Measurements from ENCODE around the gene MYO5B. TPM values are rescaled to one million over a fixed set of nuclear protein-coding genes. Genes with fewer than 3 reads are reported as not detected.

The MYO5B gene
- polyA plus RNA-seq, 2 of the 4 experiments (the other 2 are of a cell fraction): 6.4 to 18.4 TPM

- Histone ChIP-seq H3K27ac (peak overlapping the region; percentile 3 to 67; a peak in 4 of 6 replicates), H3K4me3 (no peak overlapping the region), H3K9me3 (no peaks in the 10 kb centered on the region), H3K4me1 (peaks cover 9% of the 10 kb centered on the region; the same call in 2 of the 3 replicates), H3K4me2 (peak overlapping the region; percentile 64)
- TF ChIP-seq PBX3 (IDR thresholded peaks at IDR 0.05) (no peak), RAD21 (conservative IDR thresholded peaks at IDR 0.05 in 1 of 2, IDR thresholded peaks at IDR 0.05 in 1 of 2) (no peak), NFE2L2 (conservative IDR thresholded peaks at IDR 0.05; ENCODE audit: low read length) (no peak), HDAC2 (IDR thresholded peaks at IDR 0.05) (no peak), ZSCAN20 (CRISPR knock-in tag; IDR thresholded peaks at IDR 0.05) (no peak), HOXB5 (CRISPR knock-in tag; IDR thresholded peaks at IDR 0.05) (no peak), HES2 (IDR thresholded peaks at IDR 0.05) (no peak), POLR2A (IDR thresholded peaks at IDR 0.05; ENCODE audit: low read length) (no peak), HMGXB4 (CRISPR knock-in tag; IDR thresholded peaks at IDR 0.05; ENCODE audit: borderline replicate concordance) (no peak), JUNB (IDR thresholded peaks at IDR 0.05) (no peak), FOSL2 (IDR thresholded peaks at IDR 0.05) (no peak), FOSL2 (CRISPR knock-in tag; IDR thresholded peaks at IDR 0.05) (no peak), FOXS1 (CRISPR knock-in tag; IDR thresholded peaks at IDR 0.05) (no peak), SMC3 (IDR thresholded peaks at IDR 0.05) (no peak), JUN (IDR thresholded peaks at IDR 0.05) (no peak), ZFP36 (IDR thresholded peaks at IDR 0.05; ENCODE audit: borderline replicate concordance, partially characterized antibody) (no peak), HEYL (CRISPR knock-in tag; IDR thresholded peaks at IDR 0.05) (no peak)
- ATAC-seq (peak in 1 of 2 experiments; percentile 54; a peak in 2 of 6 replicates), DNase-seq (ENCODE audit: low read depth in 1 of 2, low spot score in 1 of 2) (peak in 1 of 2 experiments; percentile 22), FAIRE-seq (peak; percentile 32)
- WGBS (ENCODE audit: missing lambda C conversion rate): 19% methylated on average over 5 of the region's 5 CpGs
- POLR2A ChIA-PET: no interaction called here
- CTCF ChIA-PET: interaction anchor here (0.8 kb wide), 1 partner anchor 70 kb away, joined by 3 read pairs; no protein-coding TSS in a partner anchor
These were observed 406.5 kb downstream of the MYO5B start for GRCh38 chr18:49788327-49788898.

- no peak overlapping the region for H3K27ac ChIP-seq
- H3K4me3 ChIP-seq: no peak overlapping the region
- H3K4me2 ChIP-seq: no peak overlapping the region
- H3K4me1 ChIP-seq: peaks cover 9% of the 10 kb centered on the region; the same call in 2 of the 3 replicates
- ATAC-seq: no peak
- POLR2A ChIA-PET: no interaction called here
- no peaks in the 10 kb centered on the region for H3K9me3 ChIP-seq
- no peak for DNase-seq (ENCODE audit: low read depth in 1 of 2, low spot score in 1 of 2)
- TF ChIP-seq POLR2AphosphoS2 (conservative IDR thresholded peaks at IDR 0.05; ENCODE audit: low read length): no peak
- no peak for TF ChIP-seq E2F6 (IDR thresholded peaks at IDR 0.05; ENCODE audit: borderline replicate concordance, low read depth)
- TF ChIP-seq MAZ (IDR thresholded peaks at IDR 0.05; ENCODE audit: borderline replicate concordance, low read depth, low read length): no peak
- TF ChIP-seq ATOH8 (CRISPR knock-in tag; IDR thresholded peaks at IDR 0.05; ENCODE audit: low read depth): no peak
- TF ChIP-seq CTCF (IDR thresholded peaks at IDR 0.05): no peak
- no peak for TF ChIP-seq FOSB (CRISPR knock-in tag; IDR thresholded peaks at IDR 0.05)
- no peak for TF ChIP-seq EHMT2 (IDR thresholded peaks at IDR 0.05; ENCODE audit: low read depth)
- no peak for TF ChIP-seq HDAC2 (IDR thresholded peaks at IDR 0.05)
- no peak for TF ChIP-seq NPAS2 (CRISPR knock-in tag; IDR thresholded peaks at IDR 0.05; ENCODE audit: borderline replicate concordance)
- no peak for TF ChIP-seq MYC (IDR thresholded peaks at IDR 0.05; ENCODE audit: borderline replicate concordance, low read length)
- no peak for TF ChIP-seq PHF8 (IDR thresholded peaks at IDR 0.05; ENCODE audit: borderline replicate concordance, low read depth)
- TF ChIP-seq HOXB5 (CRISPR knock-in tag; IDR thresholded peaks at IDR 0.05): no peak
- WGBS (ENCODE audit: missing lambda C conversion rate): 97% methylated on average over 1 of the region's 1 CpG
- FAIRE-seq: no peak
- CTCF ChIA-PET: no interaction called here
These were observed 408.8 kb downstream of the MYO5B start for GRCh38 chr18:49786019-49786720.

All from A549 (cell line).